Posterior vena cava (tissue), 2 donors: ENCODE measurements around the gene JDP2. TPM values are rescaled to one million over a fixed set of nuclear protein-coding genes. Genes with fewer than 3 reads are reported as not detected.

Source experiments
- DNase-seq: peaks from one replicate; pipeline ENCODE4 v3.0.0-alpha.2; 2020; ENCODE audit warnings: low spot score
- intact Hi-C, 2 donors: fragments of 100-400 bp; cut with DNase I; formaldehyde crosslinking; loops; one replicate each; pipeline versions ENCODE4 v1.14.1 to v1.14.2; 2022 to 2023
- total RNA-seq, 2 donors: library from RNA; stranded (reverse); fragmentation: NEBNext Ultra II Directional; extraction: Animal tissue kit (Norgen Biotek cat#: 25700); gene quantifications; one replicate each; pipeline ENCODE4 v1.2.1, GENCODE V29; 2021
- donor health status: DM: yes; HTN: yes; CAD: no.
- donor health status: DM: yes; HTN: yes; CAD: no.

JDP2 gene
- total RNA-seq, 2 donors from 2014 or later: 44.2 to 54.8 TPM

DNA sequence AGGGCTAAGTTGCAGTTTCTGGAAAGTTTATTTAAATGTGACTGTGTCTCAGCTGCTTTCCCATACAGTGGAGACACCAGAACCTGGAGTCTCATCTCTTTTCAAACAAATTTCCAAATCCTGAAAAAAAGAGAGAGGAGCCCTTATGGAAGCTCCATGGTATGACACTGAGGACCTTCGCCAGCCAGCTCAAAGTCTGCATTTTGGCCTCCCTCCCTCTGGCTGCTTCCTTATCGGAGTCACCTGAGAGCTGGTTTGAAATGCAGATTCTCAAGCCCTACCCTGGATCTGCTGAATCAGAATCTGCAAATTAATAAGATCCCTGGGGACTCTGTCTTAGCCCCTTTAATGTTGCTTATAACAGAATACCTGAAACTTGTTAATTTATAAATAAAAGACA lies 21.7 kb upstream of the JDP2 start:
- DNase-seq: no peak
- intact Hi-C loops: no loop called here

DNA sequence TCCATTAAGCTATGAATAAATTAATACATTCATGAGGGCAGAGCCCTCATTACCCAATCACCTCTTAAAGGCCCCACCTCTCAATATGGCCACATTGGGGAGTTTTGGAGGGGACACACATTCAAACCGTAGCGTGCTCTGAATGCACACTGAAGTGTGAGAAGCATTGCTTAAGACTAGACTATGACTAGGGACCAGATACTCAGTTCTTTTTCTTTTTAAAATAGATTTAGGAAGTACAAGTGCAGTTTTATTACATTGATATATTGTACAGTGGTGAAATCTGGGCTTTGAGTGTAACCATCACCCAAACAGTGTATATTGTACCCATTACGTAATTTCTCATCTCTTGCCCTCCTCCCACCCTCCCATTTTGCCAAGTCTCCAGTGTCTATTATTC lies 21.0 kb upstream of the JDP2 start:
- no peak for DNase-seq
- intact Hi-C loops: no loop called here

DNA sequence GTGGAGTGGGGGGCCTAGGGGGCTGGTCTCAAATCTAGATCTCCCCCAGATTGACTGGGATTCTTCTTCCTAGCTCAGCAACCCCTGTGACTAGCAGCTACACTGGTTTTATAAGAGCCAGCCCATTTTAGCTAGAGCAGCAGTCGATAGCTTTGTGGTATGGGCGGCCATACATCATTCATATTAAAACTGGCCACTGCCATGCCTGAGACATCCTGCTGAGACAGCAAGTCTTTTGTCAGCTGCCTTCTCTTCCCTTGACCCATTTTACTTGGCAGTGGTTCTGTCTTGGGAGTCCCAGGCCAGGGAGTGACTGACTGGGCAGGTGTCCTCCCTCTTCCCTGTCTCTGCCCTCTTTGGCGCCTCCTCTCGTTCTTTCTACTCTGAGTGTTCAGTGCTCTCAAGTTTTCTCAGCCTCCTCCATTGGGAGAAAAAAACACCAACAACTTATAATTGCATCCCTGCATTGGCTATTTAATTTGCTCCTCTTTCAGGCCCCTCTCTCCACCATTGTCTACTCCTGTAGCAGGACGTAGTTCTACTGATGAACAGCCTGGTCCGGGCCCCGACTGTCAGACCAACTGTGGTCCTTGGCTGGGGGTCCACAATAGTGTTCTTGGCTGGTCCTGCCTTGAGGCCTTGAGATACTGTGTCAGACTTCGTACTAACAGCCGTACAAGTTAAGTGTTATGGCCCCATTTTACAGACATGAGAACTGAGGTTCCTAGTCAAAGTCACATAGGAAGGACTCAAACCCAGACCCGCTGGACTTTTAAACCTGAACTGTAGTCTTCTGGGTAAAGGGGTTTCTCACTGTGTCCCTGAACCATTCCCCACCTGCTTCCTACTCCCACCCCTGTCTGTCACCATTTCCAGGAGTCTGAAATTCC lies 18.3 kb upstream of the JDP2 start:
- no peak for DNase-seq
- intact Hi-C loops: no loop called here

DNA sequence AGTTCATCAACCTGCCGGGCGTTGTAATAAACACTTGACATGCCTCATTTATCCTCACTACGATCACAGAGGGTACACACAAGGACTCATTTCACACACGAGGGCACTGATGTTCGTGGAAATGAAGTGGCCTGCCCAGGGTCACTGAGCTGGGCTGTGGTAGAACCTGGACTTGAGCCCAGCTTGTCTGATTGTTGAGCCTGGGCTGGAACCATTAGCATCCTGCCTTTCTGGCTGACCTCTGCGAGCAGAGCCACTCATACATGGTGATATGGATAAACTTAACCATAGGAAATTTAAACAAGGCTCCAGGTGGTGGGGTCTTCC lies 16.6 kb upstream of the JDP2 start:
- no peak for DNase-seq
- intact Hi-C loops: no loop called here

DNA sequence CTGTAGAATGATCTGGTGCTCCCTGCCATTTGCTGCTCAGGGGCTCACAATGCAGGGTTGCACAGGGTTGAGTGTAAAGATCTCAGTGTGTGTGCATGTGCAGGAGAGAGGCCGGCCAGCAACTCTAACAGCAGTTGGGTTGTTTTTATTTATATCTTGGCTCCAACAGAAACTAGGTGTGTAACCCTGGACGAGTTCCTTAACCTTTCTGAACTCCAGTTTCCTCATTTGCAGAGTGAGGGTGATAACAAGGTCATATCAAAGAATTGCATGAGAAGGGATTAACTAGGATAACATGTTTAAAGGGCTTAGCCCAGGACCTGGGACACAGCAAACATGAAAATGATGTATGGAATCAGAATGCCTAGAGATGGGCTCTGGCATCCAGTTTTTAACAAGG lies 14.8 kb upstream of the JDP2 start:
- intact Hi-C loops: no loop called here
- DNase-seq: no peak

DNA sequence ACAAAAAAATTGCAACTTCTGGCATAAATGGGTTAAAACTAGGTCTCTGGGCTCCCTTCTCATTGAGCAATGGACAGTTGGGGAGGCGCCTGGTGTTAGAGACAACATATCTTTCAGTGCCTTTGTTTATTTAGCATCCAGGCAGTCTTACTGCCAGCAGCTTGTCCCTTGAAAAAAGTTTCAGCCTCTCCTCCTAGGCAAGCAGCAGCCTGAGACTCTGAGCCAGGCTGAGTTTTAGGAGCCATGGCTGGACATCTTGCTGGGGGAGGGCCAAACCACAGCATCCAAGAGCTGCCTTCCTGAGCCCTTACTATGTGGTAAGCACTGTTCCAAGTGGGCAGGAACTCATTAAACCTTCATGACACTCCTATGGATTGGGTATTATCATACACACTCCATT lies 10.1 kb upstream of the JDP2 start:
- DNase-seq: no peak

DNA sequence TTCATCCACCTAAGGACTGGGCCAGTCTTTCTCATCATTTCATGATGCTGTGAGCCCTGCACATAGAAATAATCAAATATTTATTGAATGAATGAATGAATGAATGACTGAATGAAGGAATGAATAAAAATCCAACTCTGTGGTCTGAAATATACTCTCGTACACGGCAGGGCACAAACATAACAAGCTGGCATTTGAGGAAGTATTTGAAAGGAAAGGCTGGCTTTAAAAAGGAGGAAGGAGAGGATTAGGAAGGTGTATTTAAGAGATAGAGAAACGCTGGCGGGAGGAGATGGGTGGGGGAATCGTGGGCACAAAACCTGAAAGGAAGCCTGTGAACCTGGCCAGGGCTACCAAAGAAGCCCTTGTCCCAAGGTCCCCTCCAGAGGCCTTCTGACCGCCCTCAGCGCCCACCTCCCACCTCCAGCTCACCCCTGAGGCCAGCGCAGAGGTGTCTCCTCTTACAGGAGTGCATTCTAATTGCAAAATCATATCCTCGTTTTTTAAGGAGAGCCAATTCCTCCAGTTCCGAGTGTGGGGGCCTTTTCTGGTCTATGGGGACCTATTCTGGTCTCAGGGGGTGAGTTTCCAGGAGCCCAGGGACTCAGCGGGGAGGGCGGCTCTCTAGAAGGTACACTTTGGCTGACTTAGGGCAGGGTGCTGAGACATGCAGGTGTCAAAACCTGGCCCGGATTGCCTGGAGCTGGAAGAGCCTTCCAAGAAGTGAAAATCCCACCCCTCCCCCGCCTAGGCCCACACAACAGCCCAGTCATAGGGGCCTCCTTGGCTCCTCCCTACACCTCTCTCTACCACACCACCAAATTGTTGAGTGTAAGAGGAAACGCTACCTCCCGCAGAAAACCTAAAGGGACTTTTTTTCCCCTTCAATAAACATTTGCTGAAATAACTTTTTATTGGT lies 8.7 kb upstream of the JDP2 start:
- intact Hi-C loops: no loop called here
- DNase-seq: no peak

More for the DNA sequence above, 10.1 kb upstream of the JDP2 start:
- intact Hi-C loops: no loop called here

DNA sequence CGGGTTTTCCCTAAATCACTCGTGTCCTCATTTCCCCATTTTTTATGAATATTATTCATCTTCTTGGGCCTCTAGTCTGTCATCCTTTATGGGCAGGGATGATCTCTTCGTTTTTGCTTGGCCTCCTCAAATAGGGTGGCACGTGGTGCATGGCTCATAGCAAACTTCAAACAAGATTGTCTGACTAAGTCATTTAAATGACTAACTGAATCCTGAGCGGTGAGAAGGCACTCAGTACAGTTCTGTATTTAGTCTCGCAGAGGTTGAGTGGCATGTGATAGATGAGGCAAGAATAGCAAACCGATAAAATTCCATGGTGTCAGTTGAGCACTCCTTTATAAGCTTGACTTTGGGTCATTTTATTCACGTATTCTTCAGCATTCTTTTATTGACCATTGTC lies 5.7 kb upstream of the JDP2 start:
- intact Hi-C loops: no loop called here
- DNase-seq: no peak

DNA sequence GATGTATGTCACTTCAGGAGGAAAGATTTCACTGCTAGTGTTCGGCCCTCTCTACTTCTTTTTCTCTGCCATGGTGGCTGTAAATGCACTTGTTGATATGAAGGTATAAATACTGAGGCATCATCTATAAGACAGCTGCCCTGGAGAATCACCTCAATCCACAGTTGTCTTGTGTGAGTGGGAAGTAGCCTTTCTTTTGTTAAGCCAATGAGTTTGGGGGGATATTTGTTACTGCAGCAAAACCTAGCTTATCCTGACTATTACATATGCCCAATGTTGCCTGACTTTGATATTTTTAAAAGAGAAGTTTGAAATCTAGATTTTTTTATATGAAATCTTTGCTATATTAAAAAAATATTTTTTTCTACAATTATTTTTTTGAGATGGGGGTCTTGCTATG lies 3.3 kb upstream of the JDP2 start:
- DNase-seq: no peak
- intact Hi-C loops: no loop called here

DNA sequence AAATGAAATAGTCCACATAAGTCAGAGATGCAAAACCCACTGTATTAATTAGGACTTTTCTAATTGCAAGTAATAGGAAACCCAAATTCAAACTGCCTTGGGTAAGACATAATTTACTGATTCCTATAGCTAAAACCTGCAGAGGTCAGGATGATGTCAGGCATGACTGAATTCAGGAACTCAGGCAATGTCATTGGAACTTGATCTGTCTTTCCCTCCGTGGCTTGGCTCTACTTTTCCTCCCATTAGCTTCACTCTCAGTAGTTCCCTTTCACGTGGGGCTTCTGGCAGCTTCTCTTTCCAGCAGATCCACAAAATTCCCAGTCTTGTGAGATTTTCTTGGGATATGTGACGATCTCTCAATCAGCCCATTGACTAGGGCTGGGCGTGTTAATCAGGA lies 2.4 kb upstream of the JDP2 start:
- no peak for DNase-seq
- intact Hi-C loops: no loop called here

DNA sequence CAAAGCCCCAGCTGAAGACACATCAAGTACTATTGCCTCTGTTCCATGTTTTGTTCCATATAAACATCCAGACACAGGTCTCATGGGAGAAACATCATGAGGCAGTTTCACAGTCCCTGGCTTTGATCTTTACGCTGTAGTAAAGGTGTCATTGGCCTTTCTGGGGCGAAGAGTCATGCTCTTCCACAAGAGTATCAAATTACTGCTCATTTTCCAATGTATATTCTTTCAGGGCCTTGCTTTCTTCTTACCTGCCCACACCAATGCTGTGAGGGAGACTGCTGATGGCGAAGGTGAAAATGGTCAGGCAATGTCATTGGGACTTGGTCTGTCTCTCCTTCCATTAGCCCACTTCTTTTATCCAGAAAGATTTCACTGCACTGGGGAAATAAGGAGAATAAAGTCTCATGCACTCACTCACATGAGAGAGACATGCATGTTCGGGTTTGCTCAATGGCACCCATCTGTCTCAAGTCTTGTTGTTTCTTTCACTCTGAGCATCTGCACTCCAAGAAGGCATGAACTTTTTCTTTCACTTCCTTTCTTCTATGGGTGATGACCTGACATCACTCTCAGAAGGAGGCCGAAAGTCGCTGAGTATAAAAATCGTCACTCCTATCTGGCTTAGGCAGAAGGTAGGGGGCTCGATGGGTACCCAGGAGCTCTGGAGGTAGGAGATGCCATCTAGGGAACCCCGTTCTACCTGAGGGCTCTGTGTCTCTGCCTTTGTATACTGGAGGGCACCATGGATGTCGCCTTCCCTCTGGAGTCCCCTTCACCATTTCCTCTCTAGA lies 1.3 kb upstream of the JDP2 start:
- no peak for DNase-seq
- intact Hi-C loops: no loop called here

DNA sequence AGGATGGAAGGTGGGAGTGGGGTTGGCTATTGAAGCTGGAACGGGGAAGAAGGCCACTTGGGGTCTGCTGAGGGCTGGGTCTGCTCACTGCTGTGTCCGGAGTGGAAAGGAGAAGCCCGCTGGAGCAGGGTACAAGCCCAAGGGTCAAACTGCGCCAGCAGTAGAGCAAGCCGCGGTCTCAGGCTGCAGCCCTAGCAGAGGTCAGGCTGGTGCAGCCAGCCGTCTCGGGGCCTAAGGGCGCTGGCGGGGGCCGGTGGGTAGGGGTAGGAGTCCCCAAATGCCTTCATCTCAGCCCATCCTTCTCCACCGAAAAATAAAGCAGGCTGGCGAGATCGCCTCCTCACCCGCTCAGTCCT lies 718 bp upstream of the JDP2 start:
- intact Hi-C loops: no loop called here
- no peak for DNase-seq

DNA sequence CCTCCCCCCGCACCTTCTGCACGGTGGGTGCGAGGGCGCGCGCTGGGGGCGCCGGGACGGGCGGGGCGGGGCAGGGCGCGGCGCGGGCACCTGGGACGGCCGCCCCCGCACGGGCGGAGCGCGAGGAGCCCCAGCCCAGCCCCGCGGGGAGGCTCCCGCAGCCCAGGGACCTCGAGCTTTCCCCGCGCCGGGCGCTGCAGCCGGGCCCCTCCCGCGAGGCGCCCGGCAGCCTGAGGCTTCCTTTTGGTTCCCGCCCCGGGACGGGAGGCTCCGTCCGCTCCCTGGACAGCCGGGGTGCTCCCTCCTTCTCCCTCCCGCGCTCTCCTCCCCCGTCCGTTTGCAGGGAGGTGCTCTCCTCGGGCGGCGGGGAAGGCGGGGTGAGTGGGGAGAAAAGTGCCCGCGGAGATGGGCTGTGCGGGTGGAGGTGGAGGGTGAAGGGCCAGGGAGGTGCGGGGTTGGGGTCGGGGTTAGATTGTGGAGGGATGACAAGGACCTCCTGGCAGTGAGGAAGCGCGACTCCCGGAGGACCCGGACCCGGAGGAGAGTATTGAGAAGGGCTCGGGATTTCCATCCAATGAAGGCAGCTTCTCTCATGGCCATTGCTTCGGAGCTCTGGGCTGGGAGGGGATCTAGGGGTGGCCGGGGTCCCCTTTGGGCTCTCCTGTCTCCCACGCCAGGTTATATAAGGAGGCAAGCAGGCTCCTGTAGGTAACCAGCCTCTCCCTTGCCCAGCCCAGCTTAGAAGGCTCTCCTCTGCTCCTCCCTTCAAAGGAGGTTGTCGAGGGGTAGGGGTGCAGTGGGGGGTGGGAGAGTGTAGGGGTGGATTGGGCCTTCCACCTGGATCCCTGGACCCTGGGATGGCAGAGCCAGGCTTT lies 645 bp downstream of the JDP2 start:
- intact Hi-C loops: no loop called here
- peak; percentile 89 for DNase-seq

DNA sequence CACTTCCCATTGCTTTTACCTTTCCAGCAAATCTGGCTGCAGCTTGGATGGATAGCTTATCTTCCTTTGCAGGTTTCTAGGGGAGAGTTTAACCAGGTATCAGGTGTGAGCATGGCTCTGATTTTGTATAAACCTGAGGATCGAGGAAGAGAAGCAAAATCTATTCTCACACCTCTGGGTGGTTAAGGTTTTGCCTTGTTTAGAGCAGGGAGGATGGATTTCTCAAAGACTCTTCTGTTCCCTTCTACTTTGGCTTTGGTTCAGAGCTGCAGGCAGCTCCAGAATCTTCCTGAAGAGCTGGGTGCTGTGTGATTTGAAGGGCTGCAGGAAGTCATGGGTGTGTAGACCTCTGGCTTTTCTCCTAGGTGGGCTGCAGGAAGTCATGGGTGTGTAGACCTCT lies 1.7 kb downstream of the JDP2 start:
- intact Hi-C loops: no loop called here

DNA sequence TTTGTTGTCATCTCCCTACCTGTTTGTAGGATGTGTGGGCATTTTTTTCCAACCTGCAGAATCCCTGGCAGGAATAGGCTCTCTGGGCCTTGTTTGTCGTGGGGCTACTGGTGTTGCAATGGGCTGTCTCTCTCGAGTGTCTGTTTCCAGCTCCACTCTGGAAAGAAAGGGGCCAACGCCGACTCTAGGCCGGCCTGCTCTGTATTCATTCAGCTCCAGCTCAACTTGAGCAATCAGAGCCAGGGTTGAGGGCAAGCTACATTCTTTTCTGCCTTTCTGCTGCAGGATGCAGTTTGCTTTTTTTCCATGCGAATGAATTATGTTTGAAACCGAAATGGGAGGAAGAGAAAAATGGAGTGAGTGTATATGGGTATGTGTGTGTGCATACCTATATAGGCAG lies 2.3 kb downstream of the JDP2 start:
- intact Hi-C loops: loop anchor here in 1 of 2 donors (5.0 kb wide), 1 partner anchor 1292 kb away; no protein-coding TSS in a partner anchor
- no peak for DNase-seq

More for the DNA sequence above, 1.7 kb downstream of the JDP2 start:
- no peak for DNase-seq

DNA sequence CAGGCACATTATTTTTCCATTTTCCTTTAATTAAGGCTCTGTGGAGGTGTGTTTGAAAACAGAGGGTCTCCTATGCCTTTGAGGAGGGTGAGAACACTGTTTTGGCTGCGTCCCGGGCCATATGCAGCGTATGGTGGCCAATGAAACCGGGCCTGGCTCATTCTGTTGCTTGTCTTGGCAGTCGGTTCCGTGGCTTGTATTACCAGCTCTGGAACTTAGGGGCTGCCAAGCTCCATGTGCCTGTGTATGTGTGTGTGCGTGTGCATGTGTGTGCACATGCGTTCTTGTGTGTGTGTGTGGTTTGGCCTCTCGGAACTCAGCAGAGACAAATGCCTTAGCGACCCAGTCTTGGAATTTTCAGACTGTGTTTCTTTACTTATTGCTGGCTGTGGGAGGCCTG lies 2.7 kb downstream of the JDP2 start:
- intact Hi-C loops: loop anchor here in 1 of 2 donors (5.0 kb wide), 1 partner anchor 1292 kb away; no protein-coding TSS in a partner anchor
- no peak for DNase-seq

DNA sequence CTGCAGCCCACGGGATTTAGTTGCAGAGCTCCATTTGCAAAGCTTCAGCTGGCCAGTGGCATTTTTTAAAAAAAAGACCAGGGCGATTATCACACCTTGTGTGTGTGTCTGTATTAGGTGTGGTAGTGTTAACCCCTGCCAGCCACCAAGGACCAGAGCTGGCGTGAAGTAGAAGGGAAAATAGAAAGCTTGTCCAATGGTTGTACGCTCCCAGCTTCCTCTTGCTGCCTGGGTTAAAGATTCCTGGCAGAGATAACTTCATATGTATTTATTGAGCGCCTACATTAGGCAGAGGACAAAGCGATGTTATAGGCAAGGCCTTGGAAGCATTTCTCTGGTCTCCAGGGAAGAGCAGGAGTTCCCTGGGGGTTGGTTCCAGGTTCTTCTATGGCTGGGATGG lies 3.2 kb downstream of the JDP2 start:
- DNase-seq: no peak
- intact Hi-C loops: loop anchor here in 1 of 2 donors (5.0 kb wide), 1 partner anchor 1291 kb away; no protein-coding TSS in a partner anchor

DNA sequence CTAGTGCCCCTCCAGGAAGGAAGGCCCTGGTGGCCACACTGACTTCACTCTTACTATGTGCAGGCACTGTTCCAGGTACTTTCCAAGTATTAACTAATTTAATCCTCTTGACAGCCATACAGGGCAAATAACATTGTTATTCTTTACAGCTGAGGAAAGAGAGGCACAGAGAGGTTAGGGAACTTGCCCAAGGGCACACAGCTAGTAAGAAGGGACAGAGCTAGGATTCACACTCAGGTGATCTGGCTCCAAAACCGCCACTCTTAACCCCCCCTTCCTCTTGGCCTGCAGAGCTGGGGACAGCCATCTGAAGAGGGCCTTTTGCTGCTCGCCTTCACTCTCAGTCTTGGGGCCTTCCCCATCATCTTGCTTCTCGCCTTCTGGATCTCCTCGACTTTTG lies 4.0 kb downstream of the JDP2 start:
- DNase-seq: no peak
- intact Hi-C loops: loop anchor here in 1 of 2 donors (5.0 kb wide), 1 partner anchor 1290 kb away; no protein-coding TSS in a partner anchor

DNA sequence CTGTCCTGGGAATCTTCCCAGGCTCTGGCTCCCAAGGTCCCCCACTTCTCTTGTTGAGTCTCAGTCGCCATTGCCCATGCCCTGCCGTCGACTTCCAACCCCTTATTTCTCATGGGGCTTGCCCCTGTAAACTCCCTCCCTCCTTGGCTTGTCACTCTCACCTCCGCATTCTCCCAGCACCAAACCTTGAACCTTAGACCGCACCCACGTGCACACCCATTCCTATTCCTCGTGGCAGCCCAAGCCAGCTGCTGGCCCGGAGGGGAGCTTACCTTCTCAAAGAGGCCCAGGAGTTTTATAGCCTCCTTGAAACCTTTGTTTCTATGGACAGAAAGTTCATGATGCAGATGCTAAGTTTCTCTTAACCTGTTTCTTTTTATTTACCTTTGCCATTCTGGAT lies 4.6 kb downstream of the JDP2 start:
- no peak for DNase-seq
- intact Hi-C loops: loop anchor here in 1 of 2 donors (5.0 kb wide), 1 partner anchor 1290 kb away; no protein-coding TSS in a partner anchor
